GM19351 (cell line): Measurements from ENCODE around the gene GPER1.
"Not testable (repeated sequence)": the region's sequence is repeated elsewhere in the genome, so short reads cannot be mapped to it uniquely, and the experiment has no call there.

Source experiments
- ATAC-seq: cut with Tn5 transposase; IDR thresholded peaks from one replicate; pipeline ENCODE4 v1.9.1; 2021; ENCODE audit warnings: mild to moderate bottlenecking, moderate library complexity; ENCODE audit not compliant: unreplicated experiment

GPER1 gene

GRCh38 chr7:1116383-1117008, 28.6 kb downstream of the GPER1 start:
- ATAC-seq, result not testable (repeated sequence)

GRCh38 chr7:1117321-1117928, 29.5 kb downstream of the GPER1 start:
- no peak for ATAC-seq

- ATAC-seq, result no peak
Measured at GRCh38 chr7:1119201-1119600, 31.3 kb downstream of the GPER1 start.

DNA sequence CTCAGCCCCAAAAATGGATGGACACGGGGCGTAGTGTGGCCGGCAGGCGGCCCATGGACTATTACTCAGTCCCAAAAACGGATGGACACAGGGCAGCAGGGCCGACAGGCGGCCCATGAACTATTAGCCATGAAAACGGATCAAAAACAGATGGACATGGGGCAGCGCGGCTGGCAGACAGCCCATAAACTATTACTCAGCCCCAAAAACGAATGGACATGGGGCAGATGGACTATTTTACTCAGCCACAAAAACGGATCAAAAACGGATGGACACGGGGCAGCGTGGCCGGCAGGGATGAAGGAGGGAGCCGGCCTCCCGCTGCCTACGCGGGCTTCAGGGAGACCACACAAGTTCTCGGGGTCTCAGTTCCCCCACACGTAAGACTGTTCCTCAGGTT, 32.9 kb downstream of the GPER1 start:
- no peak for ATAC-seq

- ATAC-seq, result no peak
Measured at GRCh38 chr7:1121476-1121875, 33.6 kb downstream of the GPER1 start.

DNA sequence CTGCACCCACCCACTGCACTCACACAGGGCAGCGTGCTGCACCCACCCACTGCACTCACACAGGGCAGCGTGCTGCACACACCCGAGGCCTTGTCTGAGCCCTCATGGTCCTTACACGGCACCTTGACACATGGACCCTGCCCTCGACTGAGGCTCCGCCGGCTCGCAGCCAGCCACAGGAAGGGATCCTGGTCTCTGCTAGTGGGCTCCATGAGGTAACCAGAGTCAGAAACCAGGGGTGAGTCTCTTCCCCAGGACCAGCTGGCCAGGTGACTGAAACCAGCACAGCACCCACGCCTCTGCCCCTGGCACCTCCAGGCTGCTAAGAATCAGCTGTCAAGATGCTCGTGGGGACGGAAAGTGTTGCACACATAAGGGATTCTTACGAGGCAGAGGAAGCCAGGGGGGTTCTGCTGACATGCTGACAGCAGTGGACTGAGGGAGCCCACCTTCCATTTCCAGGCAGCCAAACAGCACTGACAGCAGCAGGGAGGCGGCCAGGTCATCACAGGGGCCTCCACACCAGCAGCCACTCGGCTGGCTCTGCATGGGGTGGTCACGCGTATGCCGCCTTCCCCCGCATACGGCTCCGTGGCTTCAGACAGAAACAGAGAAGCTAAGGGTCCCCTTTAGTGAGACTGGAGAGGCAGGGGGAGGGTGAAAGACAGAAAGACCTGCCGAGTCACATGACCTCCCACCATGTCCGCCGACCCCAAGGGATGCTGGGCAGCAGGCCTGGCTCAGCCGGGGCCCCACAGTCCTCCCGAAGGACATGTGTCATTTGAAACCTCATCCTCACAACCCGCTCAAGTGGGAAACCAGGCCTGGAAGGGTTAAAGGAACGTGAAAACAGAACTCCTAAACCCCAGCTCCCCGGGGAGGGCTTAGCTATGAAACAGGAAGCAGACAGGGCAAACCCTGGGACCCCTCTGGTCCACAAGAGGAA, 34.2 kb downstream of the GPER1 start:
- no peak for ATAC-seq

GRCh38 chr7:1122832-1123501, 35.1 kb downstream of the GPER1 start:
- no peak for ATAC-seq

- ATAC-seq, result no peak
Measured at GRCh38 chr7:1123715-1124114, 35.8 kb downstream of the GPER1 start.

GRCh38 chr7:1124164-1124563, 36.3 kb downstream of the GPER1 start:
- ATAC-seq, result no peak

DNA sequence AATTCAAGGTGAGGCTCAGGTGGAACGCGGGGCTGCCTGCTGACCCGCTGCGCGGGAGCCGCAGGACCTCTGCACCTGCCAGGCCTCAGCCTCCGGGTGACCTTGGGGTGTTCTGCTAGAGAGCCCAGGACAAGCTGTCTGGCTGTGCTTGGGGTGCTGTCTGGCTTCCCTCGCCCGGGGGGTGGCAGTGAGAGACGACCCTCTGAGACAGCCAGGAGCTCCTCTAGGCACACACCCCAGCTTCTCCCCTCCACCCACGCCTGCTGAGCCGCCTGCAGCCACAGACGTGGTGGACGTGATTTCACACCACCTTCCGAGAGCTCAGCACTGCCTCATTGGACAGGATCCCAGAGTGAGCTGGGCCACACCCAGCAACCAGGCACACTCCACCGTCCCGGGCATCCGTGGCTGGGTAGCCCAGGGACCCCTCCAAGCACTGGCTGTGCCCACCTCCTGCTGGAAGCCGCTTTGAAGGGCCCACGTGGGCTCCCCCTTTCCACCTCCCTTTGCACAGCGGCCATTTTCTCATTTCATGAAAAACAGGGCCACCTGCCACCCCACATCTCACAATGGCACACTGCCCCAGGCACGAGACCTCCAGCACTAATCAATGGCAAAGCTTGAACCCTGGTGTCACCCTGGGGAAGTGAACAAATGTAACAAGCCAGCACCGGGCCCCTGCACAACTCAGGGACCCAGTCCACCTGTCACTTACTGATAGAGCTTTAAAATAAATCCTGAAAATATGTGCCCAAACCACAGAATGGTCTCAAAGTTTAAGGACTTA, 37.1 kb downstream of the GPER1 start:
- no peak for ATAC-seq

DNA sequence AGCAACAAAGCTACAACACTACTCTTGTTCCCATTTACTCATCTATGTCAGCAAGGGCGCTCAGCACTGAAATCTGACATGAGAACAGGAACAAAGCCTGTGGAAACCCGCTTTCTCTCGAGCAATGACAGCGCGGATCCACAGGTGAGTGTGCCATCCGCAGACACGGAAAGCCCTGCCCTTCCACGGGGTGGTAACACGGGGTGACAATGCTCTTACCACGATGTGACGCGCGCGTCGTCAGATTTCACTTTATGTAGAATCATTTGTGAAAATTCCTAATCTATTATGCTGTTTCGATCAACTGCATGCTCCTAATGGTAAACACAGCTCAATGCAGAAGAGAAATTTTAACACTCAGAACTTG, 37.7 kb downstream of the GPER1 start:
- no peak for ATAC-seq

- ATAC-seq, result no peak
Measured at GRCh38 chr7:1127001-1127400, 39.1 kb downstream of the GPER1 start.

DNA sequence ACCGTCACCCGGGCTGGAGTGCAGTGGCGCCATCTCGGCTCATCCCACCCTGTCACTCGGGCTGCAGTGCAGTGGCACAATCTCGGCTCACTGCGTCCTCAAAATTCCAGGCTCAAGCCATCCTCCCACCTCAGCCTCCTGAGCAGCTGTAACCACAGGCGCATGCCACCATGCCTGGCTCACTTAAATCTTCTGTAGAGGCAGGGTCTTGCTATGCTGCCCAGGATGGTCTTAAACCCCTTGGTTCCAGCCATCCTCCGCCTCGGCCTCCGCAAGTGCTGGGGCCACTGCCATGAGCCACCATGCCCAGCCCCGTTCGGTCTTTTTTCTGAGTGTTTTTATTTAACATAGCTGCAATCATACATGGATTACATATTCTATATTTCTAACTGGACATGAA, 41.5 kb downstream of the GPER1 start:
- no peak for ATAC-seq

GRCh38 chr7:1130021-1130990, 42.4 kb downstream of the GPER1 start:
- ATAC-seq, result no peak

GRCh38 chr7:1131471-1132265, 43.8 kb downstream of the GPER1 start:
- ATAC-seq, result no peak

DNA sequence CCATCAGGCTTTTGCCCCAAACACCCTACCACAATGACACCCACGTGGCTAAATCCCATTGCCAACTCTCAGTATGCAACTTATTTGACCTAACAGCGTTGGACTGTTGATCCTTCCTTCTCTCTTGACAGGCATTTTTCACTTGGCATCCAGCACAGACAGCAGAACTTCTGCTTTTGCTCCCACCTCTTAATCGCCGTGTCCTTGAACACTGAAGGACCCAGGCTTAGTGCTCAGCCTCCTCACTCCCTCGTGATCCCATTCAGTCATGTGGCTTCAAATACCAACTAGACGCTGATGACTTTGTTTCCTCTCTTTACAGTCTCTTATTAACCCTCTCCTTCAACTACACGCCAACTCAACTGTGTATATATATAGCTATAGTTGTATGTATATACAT, 47.0 kb downstream of the GPER1 start:
- no peak for ATAC-seq

DNA sequence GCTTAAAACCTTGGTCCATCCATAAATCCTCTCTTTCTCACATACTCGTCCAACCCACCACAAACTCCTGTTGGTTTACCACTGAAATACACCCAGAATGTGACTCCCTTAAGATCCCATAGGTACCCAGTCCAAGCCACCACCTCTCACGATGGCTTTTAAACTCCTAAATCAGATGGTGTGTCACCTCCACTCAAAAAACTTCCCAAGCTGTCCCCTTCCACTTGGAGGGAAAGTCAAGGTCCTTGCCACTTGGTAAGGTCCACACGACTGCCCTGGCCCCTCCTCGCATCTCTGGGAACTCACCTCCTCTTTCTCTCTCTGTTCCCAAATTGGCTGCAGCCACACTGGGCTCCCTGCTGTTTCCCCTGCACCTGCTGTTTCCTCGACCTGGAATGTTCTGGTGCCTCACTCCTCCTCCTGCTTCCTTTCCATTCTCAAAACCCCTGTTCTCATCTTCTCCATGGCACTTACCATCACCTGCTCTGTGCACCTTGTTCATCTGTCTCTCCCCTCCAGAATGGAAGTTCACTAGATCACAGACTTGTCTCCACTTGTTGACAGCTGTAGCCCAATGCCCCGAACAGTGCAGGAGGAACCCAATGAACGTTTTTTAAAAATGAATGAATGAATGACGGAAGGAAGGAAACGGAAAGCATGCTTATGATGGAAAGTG, 49.1 kb downstream of the GPER1 start:
- ATAC-seq, result no peak

- peak; percentile 62 for ATAC-seq
Measured at GRCh38 chr7:1137517-1138167, 49.7 kb downstream of the GPER1 start.
